ENCODE data around the gene FAM163B. TPM values are rescaled to one million over a fixed set of nuclear protein-coding genes. Genes with fewer than 3 reads are reported as not detected.
A peak's percentile ranks its signal among the peaks of the same experiment; 100 is the strongest.

FAM163B gene
- polyA plus RNA-seq, 1 of the 3 experiments (the other 2 are of a cell fraction), result 0.05 TPM

- TF ChIP-seq, protein P1, sequence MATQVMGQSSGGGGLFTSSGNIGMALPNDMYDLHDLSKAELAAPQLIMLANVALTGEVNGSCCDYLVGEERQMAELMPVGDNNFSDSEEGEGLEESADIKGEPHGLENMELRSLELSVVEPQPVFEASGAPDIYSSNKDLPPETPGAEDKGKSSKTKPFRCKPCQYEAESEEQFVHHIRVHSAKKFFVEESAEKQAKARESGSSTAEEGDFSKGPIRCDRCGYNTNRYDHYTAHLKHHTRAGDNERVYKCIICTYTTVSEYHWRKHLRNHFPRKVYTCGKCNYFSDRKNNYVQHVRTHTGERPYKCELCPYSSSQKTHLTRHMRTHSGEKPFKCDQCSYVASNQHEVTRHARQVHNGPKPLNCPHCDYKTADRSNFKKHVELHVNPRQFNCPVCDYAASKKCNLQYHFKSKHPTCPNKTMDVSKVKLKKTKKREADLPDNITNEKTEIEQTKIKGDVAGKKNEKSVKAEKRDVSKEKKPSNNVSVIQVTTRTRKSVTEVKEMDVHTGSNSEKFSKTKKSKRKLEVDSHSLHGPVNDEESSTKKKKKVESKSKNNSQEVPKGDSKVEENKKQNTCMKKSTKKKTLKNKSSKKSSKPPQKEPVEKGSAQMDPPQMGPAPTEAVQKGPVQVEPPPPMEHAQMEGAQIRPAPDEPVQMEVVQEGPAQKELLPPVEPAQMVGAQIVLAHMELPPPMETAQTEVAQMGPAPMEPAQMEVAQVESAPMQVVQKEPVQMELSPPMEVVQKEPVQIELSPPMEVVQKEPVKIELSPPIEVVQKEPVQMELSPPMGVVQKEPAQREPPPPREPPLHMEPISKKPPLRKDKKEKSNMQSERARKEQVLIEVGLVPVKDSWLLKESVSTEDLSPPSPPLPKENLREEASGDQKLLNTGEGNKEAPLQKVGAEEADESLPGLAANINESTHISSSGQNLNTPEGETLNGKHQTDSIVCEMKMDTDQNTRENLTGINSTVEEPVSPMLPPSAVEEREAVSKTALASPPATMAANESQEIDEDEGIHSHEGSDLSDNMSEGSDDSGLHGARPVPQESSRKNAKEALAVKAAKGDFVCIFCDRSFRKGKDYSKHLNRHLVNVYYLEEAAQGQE (IDR thresholded peaks at IDR 0.05; ENCODE audit: low read depth, low read length), result peak; percentile 50; the same call in 1 of the 2 replicates
- TF ChIP-seq USF1 (IDR thresholded peaks at IDR 0.05; ENCODE audit: borderline replicate concordance, low read depth) (no peak; the same call in 1 of the 2 replicates), FOXJ3 (CRISPR knock-in tag; IDR thresholded peaks at IDR 0.05) (peak; percentile 36; the same call in 1 of the 2 replicates), YY1 (IDR thresholded peaks at IDR 0.05; ENCODE audit: low read depth) (peak; percentile 83)
These were observed 50.7 kb downstream of the FAM163B start (continued) for GRCh38 chr9:133558191-133559126.

- Histone ChIP-seq H3K27ac (ENCODE audit: low read depth in 2 of 2, low read length in 1 of 2) (peak overlapping the region; percentile 76 to 96; a peak in 3 of 4 replicates), H3K4me1 (ENCODE audit: control insufficient read depth in 1 of 2, insufficient read depth in 2 of 2, low read depth in 1 of 2, low read length in 1 of 2) (peaks cover 16 to 54% of the 10 kb centered on the region in 2 experiments), H3K79me2 (ENCODE audit: insufficient read depth) (no peaks in the 10 kb centered on the region), H3K4me2 (peak overlapping the region; percentile 81), H2AFZ (ENCODE audit: low read depth) (no peak overlapping the region), H3K9ac (peak overlapping the region; percentile 51; the same call in 1 of the 2 replicates), H3F3A (replicated peaks; ENCODE audit: insufficient read depth) (peaks cover 9% of the 10 kb centered on the region), H3K27me3 (ENCODE audit: insufficient read depth) (no peaks in the 10 kb centered on the region), H4K20me1 (ENCODE audit: insufficient read depth) (no peaks in the 10 kb centered on the region), H3K4me3 (ENCODE audit: low read depth in 2 of 2, low read length in 1 of 2) (no peak overlapping the region), H3K9me2 (no peaks in the 10 kb centered on the region), H3K9me3 (no peaks in the 10 kb centered on the region), H3K36me3 (replicated peaks in 1 of 2; ENCODE audit: control insufficient read depth in 1 of 2, insufficient read depth in 2 of 2, low read length in 1 of 2) (no peaks in the 10 kb centered on the region)
- DNase-seq, result no peak
- POLR2A ChIA-PET, result interaction anchor here (1.7 to 2.0 kb wide), 2 partner anchors 23 to 78 kb away, joined by 8 to 12 read pairs; partner anchors contain the start of genes ADAMTSL2 and DBH
- WGBS (ENCODE audit: low lambda C conversion rate), result 86% methylated on average over 3 of the region's 9 CpGs
- CTCF ChIA-PET, result interaction anchor here (0.8 to 1.4 kb wide), 2 partner anchors 21 to 58 kb away, joined by 3 to 5 read pairs; no protein-coding TSS in a partner anchor
- TF ChIP-seq GABPA (IDR thresholded peaks at IDR 0.05; ENCODE audit: low read depth), result no peak
- no peak for TF ChIP-seq MXI1 (IDR thresholded peaks at IDR 0.05; ENCODE audit: low read depth, low read length)
- no peak for TF ChIP-seq POLR2AphosphoS5 (IDR thresholded peaks at IDR 0.05; ENCODE audit: low read depth, low read length)
- TF ChIP-seq, protein P2, sequence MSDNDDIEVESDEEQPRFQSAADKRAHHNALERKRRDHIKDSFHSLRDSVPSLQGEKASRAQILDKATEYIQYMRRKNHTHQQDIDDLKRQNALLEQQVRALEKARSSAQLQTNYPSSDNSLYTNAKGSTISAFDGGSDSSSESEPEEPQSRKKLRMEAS (IDR thresholded peaks at IDR 0.05; ENCODE audit: low read depth), result no peak
- no peak for TF ChIP-seq TEAD4 (IDR thresholded peaks at IDR 0.05; ENCODE audit: borderline replicate concordance, insufficient read depth)
- TF ChIP-seq, protein P3, sequence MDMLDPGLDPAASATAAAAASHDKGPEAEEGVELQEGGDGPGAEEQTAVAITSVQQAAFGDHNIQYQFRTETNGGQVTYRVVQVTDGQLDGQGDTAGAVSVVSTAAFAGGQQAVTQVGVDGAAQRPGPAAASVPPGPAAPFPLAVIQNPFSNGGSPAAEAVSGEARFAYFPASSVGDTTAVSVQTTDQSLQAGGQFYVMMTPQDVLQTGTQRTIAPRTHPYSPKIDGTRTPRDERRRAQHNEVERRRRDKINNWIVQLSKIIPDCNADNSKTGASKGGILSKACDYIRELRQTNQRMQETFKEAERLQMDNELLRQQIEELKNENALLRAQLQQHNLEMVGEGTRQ (IDR thresholded peaks at IDR 0.05; ENCODE audit: borderline replicate concordance, low read depth, low read length), result no peak
- TF ChIP-seq FOSL2 (IDR thresholded peaks at IDR 0.05; ENCODE audit: borderline replicate concordance, low read depth), result no peak
- no peak for TF ChIP-seq TAF1 (IDR thresholded peaks at IDR 0.05; ENCODE audit: borderline replicate concordance, low read depth, low read length)
- no peak for TF ChIP-seq IRF3 (IDR thresholded peaks at IDR 0.05; ENCODE audit: low read depth, low read length)
- TF ChIP-seq, protein P4, sequence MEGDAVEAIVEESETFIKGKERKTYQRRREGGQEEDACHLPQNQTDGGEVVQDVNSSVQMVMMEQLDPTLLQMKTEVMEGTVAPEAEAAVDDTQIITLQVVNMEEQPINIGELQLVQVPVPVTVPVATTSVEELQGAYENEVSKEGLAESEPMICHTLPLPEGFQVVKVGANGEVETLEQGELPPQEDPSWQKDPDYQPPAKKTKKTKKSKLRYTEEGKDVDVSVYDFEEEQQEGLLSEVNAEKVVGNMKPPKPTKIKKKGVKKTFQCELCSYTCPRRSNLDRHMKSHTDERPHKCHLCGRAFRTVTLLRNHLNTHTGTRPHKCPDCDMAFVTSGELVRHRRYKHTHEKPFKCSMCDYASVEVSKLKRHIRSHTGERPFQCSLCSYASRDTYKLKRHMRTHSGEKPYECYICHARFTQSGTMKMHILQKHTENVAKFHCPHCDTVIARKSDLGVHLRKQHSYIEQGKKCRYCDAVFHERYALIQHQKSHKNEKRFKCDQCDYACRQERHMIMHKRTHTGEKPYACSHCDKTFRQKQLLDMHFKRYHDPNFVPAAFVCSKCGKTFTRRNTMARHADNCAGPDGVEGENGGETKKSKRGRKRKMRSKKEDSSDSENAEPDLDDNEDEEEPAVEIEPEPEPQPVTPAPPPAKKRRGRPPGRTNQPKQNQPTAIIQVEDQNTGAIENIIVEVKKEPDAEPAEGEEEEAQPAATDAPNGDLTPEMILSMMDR (IDR thresholded peaks at IDR 0.05), result no peak
- no peak for TF ChIP-seq NFIC (IDR thresholded peaks at IDR 0.05; ENCODE audit: borderline replicate concordance)
- no peak for TF ChIP-seq NRF1 (IDR thresholded peaks at IDR 0.05; ENCODE audit: low read depth, low read length)
- TF ChIP-seq FOXM1 (IDR thresholded peaks at IDR 0.05; ENCODE audit: low read depth), result no peak
- no peak for TF ChIP-seq EP300 (IDR thresholded peaks at IDR 0.05; ENCODE audit: borderline replicate concordance in 1 of 2, low read depth in 1 of 2, low read length in 1 of 2)
- no peak for TF ChIP-seq MEF2A (IDR thresholded peaks at IDR 0.05; ENCODE audit: borderline replicate concordance, low read depth)
- no peak for TF ChIP-seq ELF1 (IDR thresholded peaks at IDR 0.05)
- TF ChIP-seq RXRA (IDR thresholded peaks at IDR 0.05; ENCODE audit: borderline replicate concordance, low read depth), result no peak
- no peak for TF ChIP-seq RAD21 (IDR thresholded peaks at IDR 0.05; ENCODE audit: low read length)
These were observed 51.6 kb downstream of the FAM163B start for GRCh38 chr9:133557581-133557980.

All from SK-N-SH (cell line).